ENCODE data around the gene DMRTB1.

Gene DMRTB1

DNA sequence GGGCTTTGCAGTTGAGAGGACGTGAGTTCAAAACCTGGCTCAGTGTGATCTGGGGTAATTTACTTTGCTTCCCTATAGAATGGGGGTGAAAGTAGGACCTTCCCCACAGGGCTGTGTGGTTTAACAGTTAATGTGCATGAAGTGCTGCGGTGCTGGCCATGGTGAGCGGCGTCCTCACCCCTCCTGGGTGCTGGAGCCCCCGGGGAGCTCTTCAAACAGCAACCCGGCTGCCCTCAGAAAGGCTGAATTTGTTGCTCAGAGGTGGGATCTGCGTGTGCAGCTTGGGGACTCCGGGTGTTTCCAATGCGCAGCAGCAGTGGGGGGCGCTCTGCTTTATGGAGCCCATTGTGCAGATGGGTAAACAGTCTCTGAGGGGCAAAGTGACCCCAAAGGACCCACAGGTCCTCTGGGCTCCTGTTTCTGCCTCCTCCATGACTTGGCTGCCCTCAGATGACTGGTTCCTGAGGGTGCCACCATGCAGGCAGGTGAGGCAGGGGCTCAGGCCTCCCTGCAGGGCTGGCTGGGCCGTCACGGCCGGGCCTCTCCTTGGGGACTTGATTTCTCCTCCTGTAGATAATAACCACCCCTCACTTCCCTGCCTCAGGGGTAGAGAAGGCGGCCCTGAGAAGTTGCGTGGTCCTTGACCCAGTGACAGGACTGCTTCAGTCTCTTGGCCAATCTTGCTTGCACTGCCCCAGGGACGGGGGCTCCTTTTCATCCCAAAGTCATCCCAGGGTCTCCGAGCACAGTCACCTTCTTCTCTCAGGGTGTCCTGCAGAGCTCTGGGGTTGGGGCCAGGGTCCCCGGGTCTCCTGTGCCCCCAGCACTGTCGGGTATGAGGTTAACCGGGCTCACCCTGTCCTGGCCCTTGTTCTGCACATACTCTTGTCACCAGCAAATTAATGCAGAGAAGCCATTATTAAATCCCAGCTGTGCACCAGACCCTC is 40.3 kb downstream of the DMRTB1 start:
- H3K27me3 ChIP-seq = peaks cover 0 to 42% of the 10 kb centered on the region in 2 donors
- intact Hi-C loops (cut with DNase I; ENCODE audit: low total_unique reads) = no loop called here

DNA sequence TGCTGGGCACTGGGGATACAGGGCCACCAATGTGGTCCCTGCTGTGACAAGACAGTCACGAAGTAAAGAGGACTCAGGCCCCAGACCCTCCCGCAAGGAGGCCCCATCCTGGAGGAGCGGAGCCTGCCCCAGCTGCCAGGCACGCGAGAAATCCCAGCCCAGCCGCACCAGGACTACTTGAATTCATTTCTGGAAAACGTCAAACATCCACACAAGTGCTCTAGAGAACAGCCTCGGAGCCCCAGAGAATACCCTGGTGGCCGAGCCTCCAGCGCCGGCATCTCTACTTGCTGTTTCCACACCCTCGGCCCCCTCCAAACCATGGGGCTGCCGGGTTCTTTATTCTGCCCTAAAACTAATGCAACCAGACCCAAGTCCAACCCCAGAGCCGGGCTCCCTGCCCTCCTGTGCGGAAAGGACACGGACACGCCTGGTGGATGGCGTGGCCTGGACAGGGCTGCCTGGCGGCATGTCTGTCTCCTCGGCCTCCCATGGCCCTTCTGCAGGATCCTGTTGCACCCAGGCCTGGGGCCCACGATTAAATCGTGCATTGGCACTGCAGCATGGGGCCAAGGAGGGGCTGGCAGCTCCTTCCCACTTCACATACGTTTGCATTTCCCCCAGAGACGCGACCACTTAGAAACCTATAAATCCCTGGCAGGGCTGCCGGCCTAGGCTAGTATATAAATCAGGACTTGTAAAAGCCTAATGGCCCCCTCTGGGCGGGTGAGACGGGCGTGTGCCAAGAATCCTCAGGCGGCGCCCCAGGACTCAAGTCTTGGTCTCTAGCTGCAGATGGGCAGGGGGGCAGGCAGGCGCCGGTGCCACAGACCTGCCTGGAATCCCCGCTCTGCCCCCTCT is 41.2 kb downstream of the DMRTB1 start:
- H3K4me3 ChIP-seq = no peak overlapping the region
- no peaks in the 10 kb centered on the region for H3K9me3 ChIP-seq
- intact Hi-C loops (cut with DNase I; ENCODE audit: low total_unique reads) = no loop called here
- TF ChIP-seq, protein P1, sequence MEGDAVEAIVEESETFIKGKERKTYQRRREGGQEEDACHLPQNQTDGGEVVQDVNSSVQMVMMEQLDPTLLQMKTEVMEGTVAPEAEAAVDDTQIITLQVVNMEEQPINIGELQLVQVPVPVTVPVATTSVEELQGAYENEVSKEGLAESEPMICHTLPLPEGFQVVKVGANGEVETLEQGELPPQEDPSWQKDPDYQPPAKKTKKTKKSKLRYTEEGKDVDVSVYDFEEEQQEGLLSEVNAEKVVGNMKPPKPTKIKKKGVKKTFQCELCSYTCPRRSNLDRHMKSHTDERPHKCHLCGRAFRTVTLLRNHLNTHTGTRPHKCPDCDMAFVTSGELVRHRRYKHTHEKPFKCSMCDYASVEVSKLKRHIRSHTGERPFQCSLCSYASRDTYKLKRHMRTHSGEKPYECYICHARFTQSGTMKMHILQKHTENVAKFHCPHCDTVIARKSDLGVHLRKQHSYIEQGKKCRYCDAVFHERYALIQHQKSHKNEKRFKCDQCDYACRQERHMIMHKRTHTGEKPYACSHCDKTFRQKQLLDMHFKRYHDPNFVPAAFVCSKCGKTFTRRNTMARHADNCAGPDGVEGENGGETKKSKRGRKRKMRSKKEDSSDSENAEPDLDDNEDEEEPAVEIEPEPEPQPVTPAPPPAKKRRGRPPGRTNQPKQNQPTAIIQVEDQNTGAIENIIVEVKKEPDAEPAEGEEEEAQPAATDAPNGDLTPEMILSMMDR (IDR thresholded peaks at IDR 0.05) = no peak
- peaks cover 0 to 42% of the 10 kb centered on the region in 2 donors for H3K27me3 ChIP-seq
- H3K27ac ChIP-seq = no peak overlapping the region
- H3K4me1 ChIP-seq = no peaks in the 10 kb centered on the region
- H3K36me3 ChIP-seq = no peaks in the 10 kb centered on the region
- DNase-seq = no peak

More for the DNA sequence above, 40.3 kb downstream of the DMRTB1 start:
- Histone ChIP-seq H3K4me1 (no peaks in the 10 kb centered on the region), H3K27ac (no peak overlapping the region), H3K9me3 (no peaks in the 10 kb centered on the region), H3K36me3 (no peaks in the 10 kb centered on the region), H3K4me3 (no peak overlapping the region)
- no peak for DNase-seq
- TF ChIP-seq, protein P1 (IDR thresholded peaks at IDR 0.05) = no peak

DNA sequence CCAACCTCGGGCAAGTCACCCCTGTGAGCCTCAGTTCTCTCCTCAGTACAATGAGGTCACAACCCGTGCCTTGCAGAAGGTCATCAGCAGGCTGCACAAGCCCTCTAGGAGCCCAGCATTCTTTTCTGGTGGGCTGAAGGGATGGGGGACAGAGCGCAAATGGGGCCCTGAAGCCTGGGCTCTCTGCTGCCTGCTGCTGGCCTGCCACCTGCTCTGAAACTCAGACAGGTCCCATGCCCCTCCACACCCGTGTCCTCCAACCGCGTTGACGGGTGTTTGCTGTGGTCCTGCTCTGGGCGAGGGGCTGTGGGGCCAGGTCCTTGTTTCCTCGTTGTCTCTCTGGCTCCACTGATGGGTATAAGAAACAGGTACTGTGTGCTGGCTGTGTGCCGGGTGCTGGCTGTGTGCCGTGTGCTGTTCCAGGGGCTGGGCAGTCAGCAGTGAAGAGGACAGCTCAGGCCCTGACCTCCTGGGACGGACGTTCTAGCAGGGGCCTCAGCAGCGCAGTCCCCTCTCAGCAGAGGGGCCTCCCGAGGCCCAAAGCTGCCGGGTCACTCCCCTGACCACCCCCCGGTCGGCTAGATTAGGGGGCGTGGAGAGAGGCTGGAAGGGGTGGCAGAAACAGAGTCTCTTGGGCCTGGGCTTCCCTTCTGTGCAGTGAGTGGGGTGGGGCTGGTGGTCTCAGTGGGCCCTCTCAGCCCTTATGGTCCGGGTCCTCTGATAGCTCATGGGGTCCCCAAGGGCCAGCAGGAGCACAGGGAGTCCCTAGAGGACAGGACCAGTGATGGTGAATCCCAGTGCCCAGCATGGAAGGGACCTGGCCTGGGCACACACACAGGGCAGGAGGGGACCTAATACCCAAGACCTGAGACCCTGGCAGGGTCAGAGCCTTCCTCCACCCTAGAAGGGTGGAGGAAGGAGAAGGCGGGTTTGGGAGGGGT is 42.1 kb downstream of the DMRTB1 start:
- peaks cover 0 to 38% of the 10 kb centered on the region in 2 donors for H3K27me3 ChIP-seq
- intact Hi-C loops (cut with DNase I; ENCODE audit: low total_unique reads) = no loop called here
- H3K4me1 ChIP-seq = no peaks in the 10 kb centered on the region
- DNase-seq = no peak
- no peak overlapping the region for H3K27ac ChIP-seq
- H3K9me3 ChIP-seq = no peaks in the 10 kb centered on the region
- TF ChIP-seq, protein P1 (IDR thresholded peaks at IDR 0.05) = no peak
- no peaks in the 10 kb centered on the region for H3K36me3 ChIP-seq
- no peak overlapping the region for H3K4me3 ChIP-seq

DNA sequence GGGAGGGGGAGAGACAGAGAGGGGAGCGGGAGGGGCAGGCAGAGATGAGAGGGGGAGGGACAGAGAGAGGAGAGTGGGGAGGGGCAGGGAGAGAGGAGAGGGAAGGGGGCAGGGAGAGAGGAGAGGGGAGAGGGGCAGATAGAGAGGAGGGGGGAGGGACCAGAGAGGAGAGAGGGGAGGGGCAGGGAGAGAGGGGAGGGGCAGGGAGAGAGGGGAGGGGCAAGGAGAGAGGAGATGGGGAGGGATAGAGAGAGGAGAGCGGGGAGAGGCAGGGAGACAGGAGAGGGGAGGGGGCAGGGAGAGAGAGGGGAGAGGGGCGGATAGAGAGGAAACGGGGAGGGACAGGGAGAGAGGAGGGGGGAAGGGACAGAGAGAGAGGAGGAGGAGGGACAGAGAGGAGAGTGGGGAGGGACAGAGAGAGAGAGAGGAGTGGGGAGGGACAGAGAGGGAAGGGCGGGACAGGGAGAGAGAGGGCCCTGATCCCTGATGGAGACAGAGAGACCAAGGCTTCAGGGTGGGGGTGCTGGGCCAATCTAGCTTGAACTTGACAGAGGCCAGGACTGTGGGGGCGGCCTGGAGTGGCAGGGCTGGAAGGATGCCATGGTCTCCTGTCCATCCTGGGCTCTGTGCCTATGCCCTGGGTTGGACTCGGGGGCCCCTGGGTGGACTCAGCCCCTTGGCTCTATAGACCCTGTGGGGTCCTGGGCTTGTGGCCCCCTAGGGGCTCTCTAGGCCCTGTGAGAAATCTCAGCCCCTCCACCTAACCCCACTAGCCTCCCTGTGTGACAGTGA is 43.6 kb downstream of the DMRTB1 start:
- no peak for DNase-seq
- TF ChIP-seq, protein P1 (IDR thresholded peaks at IDR 0.05) = no peak
- H3K4me3 ChIP-seq = no peak overlapping the region
- no peaks in the 10 kb centered on the region for H3K4me1 ChIP-seq
- H3K27ac ChIP-seq = no peak overlapping the region
- intact Hi-C loops (cut with DNase I; ENCODE audit: low total_unique reads) = no loop called here
- no peaks in the 10 kb centered on the region for H3K9me3 ChIP-seq
- no peaks in the 10 kb centered on the region for H3K36me3 ChIP-seq
- H3K27me3 ChIP-seq = peaks cover 0 to 38% of the 10 kb centered on the region in 2 donors

All from tibial artery (tissue), 4 donors.